ENCODE results near the gene RPAP3.
"Not testable (repeated sequence)": the region's sequence is repeated elsewhere in the genome, so short reads cannot be mapped to it uniquely, and the experiment has no call there.

RPAP3 gene

DNA sequence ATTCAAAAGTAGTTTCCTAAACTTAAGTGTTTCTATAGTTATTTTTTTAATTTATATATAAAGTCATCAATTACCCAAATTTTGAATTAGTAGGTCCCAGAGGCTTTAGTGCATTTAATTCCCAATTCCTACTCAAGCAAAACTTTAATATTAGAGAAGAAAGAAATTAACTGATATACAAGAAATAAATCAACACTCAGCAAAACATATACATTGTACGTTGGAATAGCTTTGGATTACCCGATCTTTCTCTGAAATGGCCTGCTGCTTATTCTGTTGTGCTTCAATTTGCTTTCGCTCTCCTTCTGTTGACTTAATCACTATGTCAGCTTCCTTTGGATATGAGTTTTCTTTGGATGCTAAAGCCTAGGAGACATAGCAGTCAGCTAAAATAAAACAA lies 18.2 kb downstream of the RPAP3 start:
- no peaks in the 10 kb centered on the region for H3K27me3 ChIP-seq (ENCODE audit: control insufficient read depth, insufficient read depth, low read length)
- peaks cover 4% of the 10 kb centered on the region for H3K36me3 ChIP-seq (ENCODE audit: control insufficient read depth, insufficient read depth, low read length)
- no peak overlapping the region for H3K9ac ChIP-seq (ENCODE audit: low read length)
- H3K4me1 ChIP-seq (ENCODE audit: control insufficient read depth, insufficient read depth, low read length), result no peaks in the 10 kb centered on the region
- no peak overlapping the region for H3K4me3 ChIP-seq (ENCODE audit: low read length)
- no peak overlapping the region for H3K27ac ChIP-seq (ENCODE audit: low read depth, low read length)

DNA sequence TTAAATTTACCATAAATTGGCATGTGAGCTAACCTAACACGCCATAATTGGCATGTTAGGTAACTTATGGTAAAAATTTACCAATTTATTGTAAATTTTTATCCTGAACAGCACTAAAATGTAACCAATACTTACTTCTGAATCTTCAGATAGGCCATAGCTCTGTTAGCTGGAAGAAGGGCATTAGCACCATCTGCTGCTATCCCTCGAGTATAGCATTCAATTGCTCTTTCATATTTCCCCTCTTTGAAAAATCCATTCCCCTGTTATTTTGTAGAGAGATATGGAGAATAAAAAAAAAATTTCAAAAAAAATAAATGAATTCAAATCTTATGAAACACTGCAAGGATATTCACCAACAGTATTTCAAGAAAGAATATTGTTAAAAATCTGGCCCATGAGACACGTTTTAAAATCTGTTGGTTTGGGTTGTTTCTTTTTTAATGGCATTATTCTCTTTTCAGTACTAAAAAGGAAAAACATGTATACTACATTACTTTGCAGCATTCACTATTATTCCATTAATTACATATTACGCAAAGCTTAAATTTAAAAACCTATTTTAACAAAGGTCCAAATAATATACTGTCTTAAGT lies 19.1 kb downstream of the RPAP3 start:
- Histone ChIP-seq H3K4me1 (ENCODE audit: control insufficient read depth, insufficient read depth, low read length) (no peaks in the 10 kb centered on the region), H3K27ac (ENCODE audit: low read depth, low read length) (no peak overlapping the region), H3K9ac (ENCODE audit: low read length) (no peak overlapping the region), H3K27me3 (ENCODE audit: control insufficient read depth, insufficient read depth, low read length) (no peaks in the 10 kb centered on the region), H3K36me3 (ENCODE audit: control insufficient read depth, insufficient read depth, low read length) (peaks cover 4% of the 10 kb centered on the region), H3K4me3 (ENCODE audit: low read length) (no peak overlapping the region)

DNA sequence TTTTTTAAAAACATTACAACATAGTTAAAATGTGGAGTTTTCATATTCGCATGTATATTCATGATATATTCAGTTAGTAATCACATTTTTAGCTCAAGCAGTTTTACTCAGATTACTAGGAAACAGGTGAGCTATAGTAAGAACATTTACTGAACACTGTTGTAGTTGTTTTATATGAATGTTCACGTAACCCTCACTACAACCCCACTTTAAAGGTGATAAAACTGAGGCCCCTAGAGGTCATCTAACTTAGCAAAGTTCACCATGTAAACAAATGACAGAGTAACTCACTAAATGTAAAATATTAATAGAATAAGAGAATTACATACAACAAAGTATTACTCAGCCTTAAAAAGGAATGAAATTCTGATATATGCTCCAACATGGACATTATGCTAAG lies 26.0 kb downstream of the RPAP3 start:
- H3K4me1 ChIP-seq (ENCODE audit: control insufficient read depth, insufficient read depth, low read length), result no peaks in the 10 kb centered on the region
- no peak overlapping the region for H3K4me3 ChIP-seq (ENCODE audit: low read length)
- H3K27ac ChIP-seq (ENCODE audit: low read depth, low read length), result no peak overlapping the region
- H3K9ac ChIP-seq (ENCODE audit: low read length), result no peak overlapping the region
- no peaks in the 10 kb centered on the region for H3K36me3 ChIP-seq (ENCODE audit: control insufficient read depth, insufficient read depth, low read length)
- no peaks in the 10 kb centered on the region for H3K27me3 ChIP-seq (ENCODE audit: control insufficient read depth, insufficient read depth, low read length)

DNA sequence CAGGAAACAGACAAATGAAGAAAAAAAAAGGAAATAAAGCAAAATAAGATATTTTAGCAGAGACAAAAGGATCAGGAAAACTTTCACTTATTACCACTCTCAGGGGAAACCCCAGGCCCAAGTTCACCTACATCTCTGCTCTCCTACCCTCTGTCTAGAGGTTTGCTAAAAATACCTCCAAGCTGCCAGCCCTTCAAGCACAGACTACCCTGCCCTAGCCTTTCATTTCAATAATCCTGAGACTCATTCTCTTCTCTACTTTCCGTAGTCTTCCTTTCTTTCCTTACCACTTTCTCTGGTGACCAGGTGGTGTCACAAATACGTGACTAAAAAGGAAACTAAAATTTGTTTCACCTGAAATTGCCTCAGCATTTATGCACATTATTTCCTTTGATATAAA lies 33.8 kb downstream of the RPAP3 start:
- Histone ChIP-seq H3K4me3 (ENCODE audit: low read length) (no peak overlapping the region), H3K9ac (ENCODE audit: low read length) (no peak overlapping the region), H3K27me3 (ENCODE audit: control insufficient read depth, insufficient read depth, low read length) (no peaks in the 10 kb centered on the region), H3K4me1 (ENCODE audit: control insufficient read depth, insufficient read depth, low read length) (no peaks in the 10 kb centered on the region), H3K27ac (ENCODE audit: low read depth, low read length) (no peak overlapping the region), H3K36me3 (ENCODE audit: control insufficient read depth, insufficient read depth, low read length) (peaks cover 8% of the 10 kb centered on the region)

DNA sequence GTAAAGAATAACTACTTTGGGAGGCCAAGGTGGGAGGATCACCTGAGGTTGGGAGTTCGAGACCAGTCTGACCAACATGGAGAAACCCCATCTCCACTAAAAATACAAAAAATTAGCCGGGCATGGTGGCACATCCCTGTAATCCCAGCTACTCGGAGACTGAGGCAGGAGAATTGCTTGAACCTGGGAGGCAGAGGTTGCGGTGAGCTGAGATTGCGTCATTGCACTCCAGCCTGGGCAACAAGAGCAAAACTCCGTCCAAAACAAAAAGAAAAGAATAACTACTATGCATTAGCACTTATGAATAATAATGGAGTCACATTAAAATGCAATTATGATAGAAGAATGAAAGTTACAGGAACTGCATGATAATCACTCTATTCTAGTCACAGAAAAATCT lies 37.9 kb downstream of the RPAP3 start:
- H3K9ac ChIP-seq (ENCODE audit: low read length); H3K27me3 ChIP-seq (ENCODE audit: control insufficient read depth, insufficient read depth, low read length); H3K4me3 ChIP-seq (ENCODE audit: low read length); H3K36me3 ChIP-seq (ENCODE audit: control insufficient read depth, insufficient read depth, low read length); H3K27ac ChIP-seq (ENCODE audit: low read depth, low read length); H3K4me1 ChIP-seq (ENCODE audit: control insufficient read depth, insufficient read depth, low read length): not testable (repeated sequence)

DNA sequence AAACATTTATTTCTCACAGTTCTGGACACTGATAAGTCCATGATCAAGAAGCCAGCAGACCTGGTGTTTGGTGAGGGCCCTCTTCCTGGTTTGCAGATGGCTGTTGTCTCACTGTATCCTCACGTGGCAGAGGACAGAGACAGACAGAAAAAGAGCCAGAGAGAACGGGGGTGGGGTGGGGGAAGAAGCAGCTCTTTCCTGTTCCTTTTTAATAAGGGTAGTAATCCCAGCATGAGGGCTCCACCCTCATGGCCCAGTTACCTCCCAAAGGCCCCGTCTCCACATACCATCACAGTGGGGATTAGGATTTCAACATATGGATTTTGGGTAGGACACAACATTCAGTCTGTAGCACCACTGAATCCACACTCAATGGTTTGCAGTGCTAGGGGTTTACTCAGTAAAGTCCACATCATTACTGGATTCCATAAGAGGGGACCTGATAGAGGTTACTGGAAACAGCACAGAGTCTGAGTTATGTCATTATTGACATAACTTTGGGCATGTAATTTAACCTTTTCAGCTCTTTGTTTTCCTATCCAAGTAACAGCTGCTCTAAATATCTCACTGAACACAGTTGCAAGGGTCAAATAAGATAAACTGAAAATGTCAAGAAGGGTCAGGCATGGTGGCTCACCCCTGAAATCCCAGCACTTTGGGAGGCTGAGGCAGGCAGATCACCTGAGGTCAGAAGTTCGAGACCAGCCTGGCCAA lies 53.2 kb downstream of the RPAP3 start:
- peak overlapping the region; percentile 30 for H3K27ac ChIP-seq (ENCODE audit: low read depth, low read length)
- no peak overlapping the region for H3K9ac ChIP-seq (ENCODE audit: low read length)

DNA sequence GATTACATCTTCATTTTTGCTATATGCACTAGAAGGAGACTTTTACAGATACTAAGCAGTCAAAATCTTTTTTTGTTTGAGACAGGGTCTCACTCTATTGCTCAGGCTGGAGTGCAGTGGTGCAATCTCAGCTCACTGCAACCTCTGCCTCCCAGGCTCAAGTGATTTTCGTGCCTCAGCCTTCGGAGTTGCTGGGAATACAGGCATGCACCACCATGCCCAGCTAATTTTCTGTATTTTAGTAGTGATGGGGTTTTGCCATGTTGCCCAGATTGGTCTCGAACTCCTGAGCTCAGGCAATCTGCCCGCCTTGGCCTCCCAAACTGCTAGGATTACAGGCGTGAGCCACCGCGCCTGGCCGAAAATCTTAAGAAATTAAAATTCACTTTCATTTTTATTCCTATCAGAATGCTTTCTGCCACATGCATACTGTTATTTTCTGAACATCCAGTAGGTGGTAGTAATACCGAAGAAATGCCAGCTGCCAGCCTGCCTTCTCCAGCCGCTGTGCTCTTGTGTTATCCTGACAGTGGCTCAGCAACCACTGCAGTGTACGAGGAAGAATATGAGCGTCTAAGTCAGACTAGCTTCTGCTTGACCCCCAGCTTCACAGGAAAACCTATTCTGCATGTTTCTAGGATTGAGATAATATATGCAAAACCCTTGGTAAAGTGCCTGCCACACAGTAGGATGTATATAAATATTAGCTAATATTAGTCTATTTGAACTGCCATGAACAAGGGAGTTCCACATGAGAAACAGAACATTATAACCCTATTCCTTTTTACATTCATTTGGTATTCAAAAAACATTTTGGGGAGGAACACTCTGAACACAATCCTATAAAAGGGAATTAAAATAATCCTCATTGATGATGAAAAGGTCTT lies 54.2 kb downstream of the RPAP3 start:
- no peaks in the 10 kb centered on the region for H3K36me3 ChIP-seq (ENCODE audit: control insufficient read depth, insufficient read depth, low read length)
- peak overlapping the region; percentile 30 for H3K27ac ChIP-seq (ENCODE audit: low read depth, low read length)
- no peaks in the 10 kb centered on the region for H3K27me3 ChIP-seq (ENCODE audit: control insufficient read depth, insufficient read depth, low read length)
- peaks cover 9% of the 10 kb centered on the region for H3K4me1 ChIP-seq (ENCODE audit: control insufficient read depth, insufficient read depth, low read length)
- H3K4me3 ChIP-seq (ENCODE audit: low read length), result no peak overlapping the region
- no peak overlapping the region for H3K9ac ChIP-seq (ENCODE audit: low read length)

More for the DNA sequence above, 53.2 kb downstream of the RPAP3 start:
- Histone ChIP-seq H3K36me3 (ENCODE audit: control insufficient read depth, insufficient read depth, low read length) (no peaks in the 10 kb centered on the region), H3K4me1 (ENCODE audit: control insufficient read depth, insufficient read depth, low read length) (peaks cover 9% of the 10 kb centered on the region), H3K27me3 (ENCODE audit: control insufficient read depth, insufficient read depth, low read length) (no peaks in the 10 kb centered on the region), H3K4me3 (ENCODE audit: low read length) (no peak overlapping the region)

DNA sequence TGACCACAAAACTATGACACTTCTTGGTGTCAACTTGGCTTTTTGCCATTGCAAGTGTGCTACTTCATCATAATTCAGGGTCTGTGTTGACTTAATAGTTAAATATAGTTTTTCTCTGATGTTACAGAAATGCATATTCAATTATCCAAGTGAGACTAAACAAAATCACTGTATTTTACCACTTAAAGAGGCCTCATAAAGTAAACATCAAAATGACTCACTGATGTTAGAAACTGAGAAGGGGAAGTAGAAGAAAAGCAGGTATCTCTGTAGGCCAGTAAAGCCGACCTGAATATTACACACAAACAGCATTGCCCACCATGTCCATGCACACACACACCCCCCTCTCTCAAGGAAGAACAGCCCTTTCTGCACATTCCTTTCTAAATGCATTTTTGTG lies 55.4 kb downstream of the RPAP3 start:
- no peak overlapping the region for H3K4me3 ChIP-seq (ENCODE audit: low read length)
- no peaks in the 10 kb centered on the region for H3K27me3 ChIP-seq (ENCODE audit: control insufficient read depth, insufficient read depth, low read length)
- H3K36me3 ChIP-seq (ENCODE audit: control insufficient read depth, insufficient read depth, low read length), result no peaks in the 10 kb centered on the region
- peaks cover 9% of the 10 kb centered on the region for H3K4me1 ChIP-seq (ENCODE audit: control insufficient read depth, insufficient read depth, low read length)
- H3K27ac ChIP-seq (ENCODE audit: low read depth, low read length), result no peak overlapping the region
- H3K9ac ChIP-seq (ENCODE audit: low read length), result no peak overlapping the region

DNA sequence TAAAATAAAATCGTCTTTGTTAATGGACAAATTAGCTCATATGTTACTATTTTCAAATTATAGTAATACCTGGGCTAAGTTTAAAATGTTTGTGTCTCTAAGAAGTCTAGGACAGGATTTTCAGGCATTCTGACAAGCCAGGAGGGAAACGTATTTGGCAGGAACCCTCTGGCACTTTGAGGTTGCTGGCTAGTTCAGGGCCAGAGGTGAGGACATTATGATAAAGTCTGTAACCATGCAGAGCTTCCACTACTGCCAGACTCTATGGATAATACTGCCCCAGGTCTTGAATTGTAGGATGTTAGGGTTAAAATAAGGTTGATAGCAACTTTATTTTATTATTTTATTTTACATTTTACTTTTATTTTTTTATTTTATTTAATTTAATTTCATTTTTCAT lies 56.4 kb downstream of the RPAP3 start:
- H3K36me3 ChIP-seq (ENCODE audit: control insufficient read depth, insufficient read depth, low read length), result no peaks in the 10 kb centered on the region

DNA sequence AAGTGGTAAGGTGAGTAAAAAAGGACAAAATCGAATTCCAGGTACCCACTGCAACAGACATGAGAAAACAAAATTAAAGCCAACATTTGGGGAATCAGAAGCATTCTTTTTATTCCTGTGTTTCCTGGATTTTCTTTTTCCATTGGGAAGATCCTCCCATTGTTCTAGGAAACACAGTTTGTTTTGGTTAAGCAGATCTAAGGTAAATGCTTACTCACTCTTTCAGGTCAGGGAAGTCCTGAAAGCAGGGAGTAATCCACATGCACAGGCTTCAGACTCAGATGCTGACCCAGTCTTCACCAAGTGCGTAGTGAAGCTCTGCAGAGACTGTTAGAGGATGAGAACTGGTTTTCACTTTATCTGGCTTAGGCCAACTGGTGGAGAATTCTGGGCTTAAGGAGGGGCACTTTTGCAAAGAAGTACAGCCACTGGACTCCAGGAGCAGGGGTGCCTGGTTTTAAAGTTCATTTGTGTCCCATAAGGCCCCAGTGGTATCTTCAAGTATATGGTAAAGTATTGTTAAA lies 57.7 kb downstream of the RPAP3 start:
- H3K9ac ChIP-seq (ENCODE audit: low read length), result no peak overlapping the region
- no peaks in the 10 kb centered on the region for H3K27me3 ChIP-seq (ENCODE audit: control insufficient read depth, insufficient read depth, low read length)
- no peak overlapping the region for H3K4me3 ChIP-seq (ENCODE audit: low read length)
- H3K4me1 ChIP-seq (ENCODE audit: control insufficient read depth, insufficient read depth, low read length), result peaks cover 9% of the 10 kb centered on the region
- H3K36me3 ChIP-seq (ENCODE audit: control insufficient read depth, insufficient read depth, low read length), result no peaks in the 10 kb centered on the region
- H3K27ac ChIP-seq (ENCODE audit: low read depth, low read length), result no peak overlapping the region

More for the DNA sequence above, 56.4 kb downstream of the RPAP3 start:
- H3K27ac ChIP-seq (ENCODE audit: low read depth, low read length), result peak overlapping the region; percentile 15
- H3K4me1 ChIP-seq (ENCODE audit: control insufficient read depth, insufficient read depth, low read length), result peaks cover 9% of the 10 kb centered on the region
- no peak overlapping the region for H3K9ac ChIP-seq (ENCODE audit: low read length)
- H3K27me3 ChIP-seq (ENCODE audit: control insufficient read depth, insufficient read depth, low read length), result no peaks in the 10 kb centered on the region
- no peak overlapping the region for H3K4me3 ChIP-seq (ENCODE audit: low read length)

DNA sequence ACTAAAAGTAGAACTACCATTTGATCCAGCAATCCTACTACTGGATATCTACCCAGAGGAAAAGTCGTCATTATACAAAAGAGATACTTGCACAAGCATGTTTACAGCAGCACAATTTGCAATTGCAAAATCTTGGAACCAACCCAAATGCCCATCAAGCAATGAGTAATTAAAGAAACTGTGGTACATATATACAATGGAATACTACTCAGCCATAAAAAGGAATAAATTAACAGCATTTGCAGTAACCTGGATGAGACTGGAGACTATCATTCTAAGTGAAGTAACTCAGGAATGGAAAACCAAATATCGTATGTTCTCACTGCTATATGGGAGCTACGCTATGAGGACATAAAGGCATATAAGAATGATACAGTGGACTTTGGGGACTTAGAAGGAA lies 63.5 kb downstream of the RPAP3 start:
- not testable (repeated sequence) for H3K27me3 ChIP-seq (ENCODE audit: control insufficient read depth, insufficient read depth, low read length); H3K36me3 ChIP-seq (ENCODE audit: control insufficient read depth, insufficient read depth, low read length); H3K4me3 ChIP-seq (ENCODE audit: low read length); H3K9ac ChIP-seq (ENCODE audit: low read length); H3K27ac ChIP-seq (ENCODE audit: low read depth, low read length); H3K4me1 ChIP-seq (ENCODE audit: control insufficient read depth, insufficient read depth, low read length)

DNA sequence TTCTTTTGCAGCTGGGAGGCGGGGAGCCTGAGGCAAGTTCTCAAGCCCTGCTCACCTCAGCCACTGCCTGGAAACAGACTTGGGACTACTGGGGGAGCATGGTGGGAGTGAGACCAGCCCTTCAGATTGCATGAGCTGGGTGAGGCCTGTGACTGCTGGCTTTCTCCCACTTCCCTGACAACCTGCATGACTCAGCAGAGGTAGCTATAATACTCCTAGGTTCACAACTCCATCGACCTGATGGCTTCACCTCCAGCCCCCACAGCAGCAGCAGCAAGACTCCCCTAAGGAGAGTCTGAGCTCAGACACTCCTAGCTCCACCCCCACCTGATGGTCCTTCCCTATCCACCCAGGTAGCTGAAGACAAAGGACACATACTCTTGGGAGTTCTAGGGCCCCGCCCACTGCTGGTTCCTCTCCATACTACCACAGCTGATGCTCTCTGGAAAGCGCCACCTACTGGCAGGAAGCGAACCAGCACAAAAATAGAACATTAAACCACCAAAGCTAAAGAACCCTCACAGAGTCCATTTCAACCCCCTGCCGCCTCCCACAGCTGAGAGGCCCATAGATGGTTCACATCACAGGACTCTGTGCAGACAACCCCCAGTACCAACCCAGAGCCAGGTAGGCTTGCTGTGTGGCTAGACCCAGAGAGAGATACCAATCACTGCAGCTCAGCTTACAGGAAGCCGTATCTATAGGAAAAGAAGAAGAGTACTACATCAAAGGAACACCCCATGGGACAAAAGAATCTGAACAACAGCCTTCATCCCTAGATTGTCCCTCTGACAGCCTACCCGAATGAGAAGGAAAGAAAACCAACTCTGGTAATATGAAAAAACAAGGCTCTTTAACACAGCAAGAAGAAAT lies 68.7 kb downstream of the RPAP3 start:
- Histone ChIP-seq H3K9ac (ENCODE audit: low read length) (no peak overlapping the region), H3K36me3 (ENCODE audit: control insufficient read depth, insufficient read depth, low read length) (no peaks in the 10 kb centered on the region), H3K27me3 (ENCODE audit: control insufficient read depth, insufficient read depth, low read length) (no peaks in the 10 kb centered on the region), H3K4me3 (ENCODE audit: low read length) (no peak overlapping the region), H3K27ac (ENCODE audit: low read depth, low read length) (no peak overlapping the region), H3K4me1 (ENCODE audit: control insufficient read depth, insufficient read depth, low read length) (no peaks in the 10 kb centered on the region)

Data from rectal smooth muscle tissue (tissue), 1 donor.